Activated CD4-positive, alpha-beta T cell treated with anti-CD3 and anti-CD28 coated beads for 4 hours (primary cell): ENCODE data around the gene GNAS.
A peak's percentile ranks its signal among the peaks of the same experiment; 100 is the strongest.
"Not testable (repeated sequence)": the region's sequence is repeated elsewhere in the genome, so short reads cannot be mapped to it uniquely, and the experiment has no call there.

ENCODE experiments used
- DNase-seq, 2 donors: peaks; one replicate each; pipeline ENCODE4 v3.0.0-alpha.2; 2020

Gene GNAS

DNA sequence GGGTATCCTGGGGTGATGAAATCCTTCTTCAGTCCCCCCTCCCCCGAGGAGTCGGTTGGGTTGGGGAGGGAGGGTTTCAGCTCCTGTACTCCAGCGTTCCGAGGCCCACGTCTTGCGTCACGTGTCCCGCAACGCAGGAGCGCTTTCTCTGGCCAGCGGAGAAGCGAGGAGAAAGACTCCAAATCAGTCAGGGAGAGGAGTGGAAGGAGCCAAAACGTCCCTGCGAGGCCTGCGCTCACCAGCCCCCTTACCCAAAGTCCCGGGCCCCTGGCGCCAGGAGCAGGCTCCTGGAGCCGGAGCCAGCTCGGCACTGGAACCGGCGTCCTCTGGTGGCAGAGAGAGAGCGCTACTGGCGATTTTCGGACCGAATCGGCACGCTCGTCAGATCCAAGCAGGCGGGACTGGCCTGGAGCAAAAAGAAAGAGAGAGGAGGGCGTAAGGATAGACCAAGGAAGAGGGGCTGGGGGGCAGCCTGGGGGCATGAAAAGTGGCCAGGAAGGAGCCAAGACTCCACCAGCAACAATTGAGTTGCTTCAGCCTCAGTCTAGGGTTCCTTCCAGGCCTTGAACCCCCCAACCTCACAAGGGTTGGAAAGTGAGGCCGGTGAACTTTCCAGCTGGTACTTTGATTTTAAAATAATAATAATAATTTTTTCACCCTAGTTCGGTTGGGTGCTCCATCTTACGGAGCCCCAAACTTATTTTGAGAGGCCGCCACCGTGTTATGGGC, at the start of gene GNAS:
Gene GNAS (plus strand): TSS at position 174 of the 729 bp plus-strand sequence.
- peak; percentile 42 to 50 for DNase-seq

DNA sequence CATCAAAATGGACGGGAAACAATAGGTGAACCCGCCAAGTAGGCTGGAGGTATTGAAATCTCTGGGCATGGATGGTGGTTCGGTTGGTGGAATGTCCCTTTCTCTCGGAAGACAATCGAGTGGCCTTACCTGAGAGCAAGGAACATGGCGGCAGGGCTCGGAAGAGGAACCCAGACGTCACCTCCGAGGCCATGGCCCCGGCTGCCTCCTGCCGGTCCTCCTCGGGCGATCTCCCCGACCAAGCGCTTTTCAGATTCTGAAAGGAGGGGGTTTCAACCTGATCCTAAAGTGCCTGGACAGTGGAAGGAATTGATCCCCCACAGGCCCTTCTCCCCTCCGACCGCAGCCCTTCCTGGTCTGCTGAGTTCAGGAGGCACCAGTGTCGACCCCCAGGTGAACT, 49.0 kb upstream of the GNAS start:
- DNase-seq = no peak

DNA sequence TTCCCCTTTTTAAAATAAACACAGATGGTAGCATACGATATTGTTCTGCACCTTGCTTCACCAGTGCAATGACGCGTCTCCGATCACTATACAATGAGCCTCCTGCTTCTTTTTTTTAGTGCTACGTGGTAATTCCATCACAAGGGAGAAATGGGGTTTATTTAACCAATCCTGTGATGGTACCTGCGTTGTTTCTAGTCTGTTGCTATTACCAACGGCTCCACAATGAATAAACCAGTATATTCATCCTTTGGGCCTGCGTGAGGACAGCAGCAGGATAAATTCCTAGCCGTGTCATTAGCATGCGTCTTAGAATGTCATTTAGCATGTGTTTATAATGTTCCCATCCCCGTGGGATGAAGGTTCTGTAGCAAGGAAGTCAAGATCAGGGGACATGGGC, 44.7 kb upstream of the GNAS start:
- no peak for DNase-seq

GRCh38 chr20:58808271-58809046, 44.1 kb upstream of the GNAS start:
- DNase-seq = no peak

GRCh38 chr20:58810116-58810878, 42.2 kb upstream of the GNAS start:
- no peak for DNase-seq

DNA sequence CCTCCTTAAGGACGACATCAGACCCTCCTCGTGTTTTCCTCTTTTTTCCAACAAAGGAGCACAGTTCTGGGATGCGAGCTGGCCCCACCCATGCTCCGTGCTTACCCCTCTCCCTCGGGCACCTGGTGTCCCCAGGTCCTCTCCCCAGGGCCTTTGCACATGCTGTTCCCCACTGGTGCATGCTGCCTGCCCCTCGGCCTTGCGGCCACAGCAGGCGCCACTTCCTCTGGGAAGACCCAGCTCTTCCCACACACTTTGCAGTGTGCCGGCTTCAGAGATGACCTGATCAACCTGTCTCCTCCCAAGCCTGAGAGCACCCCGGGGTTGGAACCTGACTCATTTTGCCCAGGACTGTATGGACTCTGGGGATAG, 41.7 kb upstream of the GNAS start:
- DNase-seq = no peak

DNA sequence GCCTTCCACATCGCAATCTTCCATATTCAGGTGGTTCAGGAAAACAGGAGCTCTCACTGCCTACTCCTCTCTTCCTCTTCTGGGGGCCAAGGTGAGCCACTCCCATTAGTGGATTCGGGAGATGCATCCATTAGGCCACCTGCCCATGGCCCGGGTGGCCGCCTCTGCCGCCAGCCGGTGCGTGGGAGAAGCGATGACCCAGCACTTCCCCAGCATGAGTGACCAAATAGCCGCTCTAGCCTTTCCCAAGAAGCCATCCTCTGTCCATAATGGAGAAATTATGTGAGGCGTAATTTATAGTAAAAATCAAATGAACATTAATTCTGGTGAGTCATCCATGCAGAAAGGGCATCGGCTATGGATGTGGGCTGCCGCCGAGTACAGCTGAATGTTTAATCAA, 41.2 kb upstream of the GNAS start:
- no peak for DNase-seq

DNA sequence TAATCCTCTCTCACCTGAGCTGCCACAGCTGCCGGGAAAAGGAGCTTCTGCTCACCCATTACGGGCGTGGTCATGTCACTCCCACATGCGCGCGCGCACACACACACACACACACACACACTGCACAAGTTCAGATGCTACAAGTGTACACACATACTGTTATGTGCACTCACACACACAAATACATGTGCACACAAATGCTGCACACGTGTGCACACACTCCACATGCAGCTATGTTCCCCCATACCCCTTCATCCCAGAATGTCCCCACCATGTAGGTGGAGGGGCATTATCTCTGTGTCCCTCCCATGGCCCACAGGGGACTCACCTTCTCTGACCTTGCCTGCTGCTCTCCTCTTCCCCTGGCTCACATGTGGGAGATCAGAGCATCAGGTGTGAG, 39.1 kb upstream of the GNAS start:
- no peak for DNase-seq

- DNase-seq = no peak
These were observed 37.1 kb upstream of the GNAS start for GRCh38 chr20:58815448-58815847.

DNA sequence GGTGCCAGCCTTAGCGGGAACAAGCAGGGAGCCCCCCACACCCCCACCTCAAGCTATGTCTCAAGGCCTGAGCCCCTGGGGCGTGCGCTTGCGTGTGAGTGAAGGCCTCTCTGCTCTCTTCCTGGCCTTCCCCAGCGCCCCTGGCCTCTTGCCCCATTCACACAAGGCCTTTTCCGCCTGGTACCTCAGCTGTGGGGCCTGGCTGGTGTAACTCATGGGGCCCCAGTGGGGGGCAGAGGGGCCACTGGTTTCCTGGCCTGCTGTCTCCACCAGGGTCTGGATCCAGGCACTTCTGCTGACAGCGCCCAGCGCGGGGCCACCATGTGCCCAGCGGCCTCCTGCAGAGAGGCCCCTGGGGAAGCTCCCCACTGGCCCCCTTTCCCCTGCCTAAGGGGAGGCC, 36.5 kb upstream of the GNAS start:
- no peak for DNase-seq

GRCh38 chr20:58816957-58817651, 35.4 kb upstream of the GNAS start:
- DNase-seq = no peak

DNA sequence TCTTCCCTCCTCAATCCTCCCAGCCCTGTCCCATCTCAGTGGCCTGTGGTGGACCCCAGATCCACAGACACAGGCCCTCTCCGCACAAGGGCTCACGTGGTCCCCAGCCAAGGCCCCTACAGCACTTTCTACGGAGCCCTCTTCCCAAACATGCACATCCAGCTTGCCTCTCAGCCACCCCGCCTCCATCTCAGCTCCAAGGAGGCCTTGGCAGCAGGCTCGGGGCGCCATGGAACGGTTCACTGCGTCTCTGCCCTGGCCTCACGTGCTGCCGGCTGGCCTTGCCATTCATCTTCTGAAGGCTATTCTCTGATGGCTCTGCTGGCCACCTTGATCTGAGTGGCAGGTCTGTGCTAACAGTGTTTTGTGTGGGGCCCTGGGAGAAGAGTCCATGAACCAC, 34.8 kb upstream of the GNAS start:
- DNase-seq = no peak

GRCh38 chr20:58818586-58819285, 33.8 kb upstream of the GNAS start:
- no peak for DNase-seq

DNA sequence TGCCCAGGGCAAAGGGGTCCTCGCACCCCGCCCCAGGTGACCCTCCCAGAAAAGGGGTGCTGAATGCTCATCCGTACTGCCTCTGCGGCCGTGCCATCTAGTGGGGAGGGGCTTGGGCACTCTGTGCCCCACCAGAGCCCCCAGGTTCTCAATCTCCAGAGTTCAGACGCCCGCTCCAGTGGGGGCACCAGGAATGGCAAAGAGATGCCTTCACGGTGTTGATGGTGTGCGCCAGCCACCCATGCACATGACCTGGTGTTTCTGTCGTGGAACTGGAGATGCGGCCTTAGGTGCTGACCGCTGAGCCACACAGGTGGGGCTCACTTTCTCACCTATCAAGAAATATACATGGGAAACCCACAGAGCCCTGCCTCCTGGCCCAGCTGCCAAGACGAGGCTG, 32.6 kb upstream of the GNAS start:
- DNase-seq = no peak

DNA sequence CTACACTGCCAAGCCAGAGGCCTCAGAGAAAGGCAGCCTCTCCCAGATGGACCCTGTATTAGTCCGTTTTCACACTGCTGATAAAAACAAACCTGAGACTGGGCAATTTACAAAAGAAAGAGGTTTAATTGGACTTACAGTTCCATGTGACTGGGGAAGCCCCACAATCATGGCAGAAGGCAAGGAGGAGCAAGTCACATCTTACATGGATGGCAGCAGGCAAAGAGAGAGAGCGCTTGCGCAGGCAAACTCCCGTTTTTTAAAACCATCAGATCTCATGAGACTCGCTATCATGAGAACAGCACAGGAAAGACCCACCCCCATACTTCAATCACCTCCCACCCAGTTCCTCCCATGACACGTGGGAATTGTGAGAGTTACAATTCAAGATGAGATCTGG, 32.0 kb upstream of the GNAS start:
- DNase-seq = not testable (repeated sequence)

- DNase-seq = no peak
These were observed 30.4 kb upstream of the GNAS start for GRCh38 chr20:58822149-58822548.

- no peak for DNase-seq
These were observed 29.5 kb upstream of the GNAS start for GRCh38 chr20:58822748-58823730.

DNA sequence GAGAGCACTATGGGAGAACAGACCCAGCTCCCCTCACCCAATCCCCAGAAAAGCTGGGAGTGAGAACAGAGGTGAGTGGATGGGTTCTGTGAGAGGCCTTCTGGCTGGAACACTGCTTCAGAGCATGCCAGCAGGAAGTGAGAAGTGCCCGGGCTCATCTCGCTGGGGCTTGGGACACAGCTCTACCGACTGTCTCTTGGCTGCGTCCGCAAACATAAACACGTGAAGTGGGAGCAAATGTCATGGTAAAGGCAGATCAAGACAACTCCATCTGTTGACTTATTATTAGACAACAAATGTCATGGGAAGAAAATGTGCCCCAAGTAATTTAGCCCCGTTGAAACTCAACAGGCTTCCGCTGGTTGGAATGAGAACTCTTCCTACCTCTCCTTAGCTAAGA, 27.7 kb upstream of the GNAS start:
- no peak for DNase-seq

DNA sequence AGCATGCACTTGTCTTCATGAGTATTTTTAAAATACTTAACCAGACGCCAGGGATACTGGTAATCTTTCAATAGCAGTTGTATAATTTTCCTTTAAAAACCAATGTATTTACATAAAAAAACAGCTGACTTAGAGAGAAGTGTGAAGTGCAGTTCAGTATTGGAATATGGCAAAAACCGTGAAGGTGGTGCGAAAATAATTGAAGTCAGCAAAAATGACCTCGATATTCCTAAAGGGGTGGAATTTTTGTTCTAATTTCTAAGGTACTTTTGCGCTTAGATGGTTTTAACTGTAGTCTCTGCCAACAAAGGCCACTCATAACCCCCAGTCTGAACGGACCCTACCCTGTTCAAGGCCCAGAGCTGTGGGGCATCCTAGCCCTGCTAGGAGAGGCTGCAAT, 27.1 kb upstream of the GNAS start:
- DNase-seq = no peak

DNA sequence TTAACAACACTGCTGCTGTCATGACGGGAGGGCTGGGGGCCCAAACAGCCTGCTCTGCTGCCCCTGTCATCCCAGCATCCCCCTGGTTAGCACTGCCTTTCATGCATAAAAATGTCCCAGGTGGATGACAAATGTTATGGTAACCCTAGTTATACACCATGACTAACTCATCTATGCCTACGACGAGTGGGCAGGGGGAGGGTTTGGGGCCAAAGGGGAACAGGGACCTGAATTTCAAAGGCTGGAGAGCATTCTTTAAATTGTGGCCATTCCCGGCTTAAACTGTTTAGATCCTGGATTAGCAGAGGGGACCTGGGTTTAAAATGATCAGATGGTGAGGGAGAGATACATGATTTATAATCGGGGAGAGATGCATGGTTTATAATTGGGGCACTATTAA, 26.2 kb upstream of the GNAS start:
- no peak for DNase-seq

DNA sequence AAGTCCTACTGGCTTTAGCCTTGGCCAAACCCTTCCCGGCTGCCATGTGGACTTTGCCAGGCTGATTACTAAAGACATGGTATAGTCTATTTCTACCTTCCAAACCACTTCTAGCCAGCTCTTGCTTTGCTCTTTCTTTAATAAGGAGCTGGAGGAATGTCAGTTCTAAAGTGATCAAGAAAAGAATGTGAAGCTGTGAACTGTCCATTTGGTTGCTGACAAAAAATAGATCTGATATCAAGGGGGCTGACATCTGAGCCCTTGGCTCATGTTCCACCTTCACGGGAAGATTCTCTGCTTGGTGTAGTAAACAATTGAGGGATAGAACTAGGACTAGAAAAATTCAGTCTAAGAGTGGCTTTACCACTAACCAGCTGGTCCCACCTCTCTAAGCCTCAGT, 24.4 kb upstream of the GNAS start:
- no peak for DNase-seq
